Posterior cingulate gyrus (tissue), 11 donors: ENCODE measurements around the gene MIER2.

Experiments
- DNase-seq, 10 donors: peaks; one replicate each; pipeline versions ENCODE4 v3.0.0 to v3.0.0-alpha.2; 2020 to 2021; ENCODE audit warnings: mixed read lengths in 3 of 10
- intact Hi-C: fragments of 100-400 bp; cut with DNase I; formaldehyde crosslinking; loops from one replicate; pipeline ENCODE4 v1.15.1; 2023

Gene MIER2

GRCh38 chr19:380618-381219 is 36.1 kb upstream of the MIER2 start:
- intact Hi-C loops: loop anchor here (5.0 kb wide), 1 partner anchor 127 kb away; the partner anchor contains the start of gene TPGS1
- DNase-seq: peak in 2 of 10 donors; percentile 14 to 54

GRCh38 chr19:379796-380195 is 35.2 kb upstream of the MIER2 start:
- intact Hi-C loops: loop anchor here (5.0 kb wide), 1 partner anchor 128 kb away; the partner anchor contains the start of gene TPGS1
- DNase-seq: peak in 2 of 10 donors; percentile 45 to 63

DNA sequence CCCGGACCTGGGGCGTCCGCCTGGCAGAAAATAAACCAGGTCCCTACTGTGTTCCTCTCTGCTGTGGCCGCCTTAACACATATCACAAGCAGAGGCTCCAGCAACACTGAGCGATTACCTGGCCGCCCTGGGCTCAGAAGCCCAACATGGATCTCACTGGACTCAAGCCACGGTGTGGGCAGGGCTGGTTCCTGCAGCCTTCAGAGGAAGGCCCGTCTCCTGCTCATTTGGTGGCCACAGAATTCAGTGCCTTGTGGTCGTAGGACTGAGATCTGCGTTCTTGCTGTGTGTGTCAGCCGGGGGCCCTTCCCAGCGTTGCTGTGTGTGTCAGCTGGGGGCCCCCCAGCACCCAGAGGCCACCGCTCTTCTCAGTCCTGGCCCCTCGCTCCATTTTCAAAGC is 34.1 kb upstream of the MIER2 start:
- intact Hi-C loops: no loop called here
- DNase-seq: peak in 3 of 10 donors; percentile 64 to 73 (median 67)

GRCh38 chr19:377801-378581 is 33.4 kb upstream of the MIER2 start:
- intact Hi-C loops: no loop called here
- DNase-seq: peak in 3 of 10 donors; percentile 54 to 81 (median 62)

GRCh38 chr19:376111-376470 is 31.5 kb upstream of the MIER2 start:
- DNase-seq: peak in 1 of 10 donors; percentile 25
- intact Hi-C loops: no loop called here

GRCh38 chr19:375395-376110 is 31.0 kb upstream of the MIER2 start:
- intact Hi-C loops: no loop called here
- DNase-seq: peak in 3 of 10 donors; percentile 46 to 62 (median 61)

- intact Hi-C loops: no loop called here
Measured at GRCh38 chr19:374886-375235, 30.3 kb upstream of the MIER2 start.

DNA sequence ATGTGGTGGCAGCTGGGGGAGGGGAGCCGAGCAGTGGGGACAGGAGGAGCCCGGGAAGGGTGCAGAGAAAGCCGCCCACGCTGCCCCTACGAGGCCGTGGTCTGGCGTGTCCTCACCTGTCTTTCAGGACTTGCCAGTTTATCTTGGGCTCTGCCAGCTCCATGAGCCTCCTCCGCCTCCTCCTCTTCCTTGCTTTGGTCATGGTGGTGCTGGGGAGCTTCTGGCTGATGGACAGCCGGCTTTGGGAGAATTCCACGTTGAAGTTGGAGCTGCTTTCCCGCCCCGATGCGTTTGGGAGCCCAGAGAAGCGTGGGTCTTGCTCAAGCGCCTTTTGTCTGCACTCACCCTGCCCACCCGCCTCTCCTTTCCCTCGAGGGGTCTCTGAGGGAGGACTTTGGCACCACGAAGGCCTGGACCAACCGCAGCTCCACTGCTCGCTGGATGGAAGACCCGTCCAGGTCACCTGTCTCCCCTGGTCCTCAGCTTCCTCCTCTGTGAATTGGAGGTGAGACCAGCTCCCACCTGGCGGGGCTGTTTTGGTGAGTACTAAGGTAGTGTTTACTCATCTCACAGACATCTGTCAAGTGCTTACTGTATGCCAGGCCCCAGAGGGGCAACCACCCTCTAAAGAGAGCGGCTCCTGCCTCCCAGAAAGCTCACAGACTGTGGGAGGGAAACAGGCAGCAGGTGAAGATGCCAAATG is 29.7 kb upstream of the MIER2 start:
- DNase-seq: peak in 3 of 10 donors; percentile 78 to 88 (median 80)
- intact Hi-C loops: no loop called here

More at GRCh38 chr19:374886-375235, 30.3 kb upstream of the MIER2 start:
- DNase-seq: peak in 3 of 10 donors; percentile 59 to 72 (median 68)

- intact Hi-C loops: no loop called here
Measured at GRCh38 chr19:373391-374182, 29.0 kb upstream of the MIER2 start.

DNA sequence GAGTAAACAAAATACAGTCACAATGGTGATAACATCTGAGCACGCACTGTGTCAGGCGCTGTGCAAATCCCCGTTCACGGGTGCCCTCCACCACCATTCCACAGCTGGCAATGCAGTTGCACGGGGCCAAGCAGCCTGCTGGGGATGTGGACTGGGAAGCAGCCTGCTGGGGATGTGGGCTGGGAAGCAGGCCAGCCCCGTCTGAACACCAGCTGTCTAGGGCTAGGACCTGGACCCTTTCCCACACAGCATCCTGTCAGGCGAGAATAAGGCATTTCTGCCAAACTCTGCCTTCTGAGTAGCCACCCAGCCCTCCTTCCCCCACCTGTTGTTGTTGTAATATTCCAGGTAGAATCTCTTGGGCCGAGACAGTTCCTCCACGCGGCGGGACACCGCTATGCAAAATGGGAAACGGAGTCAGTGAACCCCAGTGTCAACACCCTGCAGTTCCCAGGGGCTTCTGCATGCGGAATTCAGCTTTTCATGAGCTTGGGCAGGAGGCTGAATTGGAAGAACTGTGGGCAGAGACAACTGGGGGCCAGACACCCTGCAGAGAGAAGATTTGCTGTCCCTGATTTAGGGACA is 27.8 kb upstream of the MIER2 start:
- peak in 6 of 10 donors; percentile 36 to 90 (median 48) for DNase-seq
- intact Hi-C loops: no loop called here

More at GRCh38 chr19:373391-374182, 29.0 kb upstream of the MIER2 start:
- DNase-seq: peak in 2 of 10 donors; percentile 54 to 75

DNA sequence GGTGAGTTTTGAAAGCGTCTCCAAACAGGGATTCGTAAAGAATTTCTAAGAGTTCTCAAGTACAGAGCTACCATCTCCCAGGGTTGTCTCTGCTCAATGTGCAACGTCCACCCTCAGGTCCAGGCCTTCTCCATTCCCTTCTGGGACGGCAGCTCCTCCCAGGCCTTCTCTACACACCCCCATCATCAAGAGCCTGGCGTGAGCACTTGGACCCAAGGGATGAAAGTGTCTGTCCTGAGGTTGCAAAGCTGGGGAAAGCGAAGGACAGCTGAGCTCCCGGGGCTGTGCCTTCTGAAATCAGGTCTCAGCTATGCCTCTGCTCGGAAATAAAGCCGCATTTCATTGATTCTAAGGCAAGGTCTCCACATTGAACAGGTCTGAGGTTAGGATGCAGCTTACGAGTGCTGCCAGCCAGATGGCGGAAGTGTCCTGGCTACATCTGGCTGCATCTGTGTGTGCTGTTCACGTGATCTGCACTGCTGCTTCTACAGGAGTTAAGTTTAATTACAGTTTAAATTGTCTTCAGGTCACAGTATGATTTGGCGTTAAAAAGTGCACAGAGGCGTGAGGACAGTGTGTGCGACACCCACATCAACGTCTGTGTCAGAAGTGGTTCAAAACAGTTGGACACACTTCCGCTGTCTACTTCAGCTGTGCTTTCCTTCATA is 27.0 kb upstream of the MIER2 start:
- DNase-seq: peak in 1 of 10 donors; percentile 74

GRCh38 chr19:370641-371330 is 26.2 kb upstream of the MIER2 start:
- intact Hi-C loops: no loop called here

More for the DNA sequence above, 27.0 kb upstream of the MIER2 start:
- intact Hi-C loops: no loop called here

DNA sequence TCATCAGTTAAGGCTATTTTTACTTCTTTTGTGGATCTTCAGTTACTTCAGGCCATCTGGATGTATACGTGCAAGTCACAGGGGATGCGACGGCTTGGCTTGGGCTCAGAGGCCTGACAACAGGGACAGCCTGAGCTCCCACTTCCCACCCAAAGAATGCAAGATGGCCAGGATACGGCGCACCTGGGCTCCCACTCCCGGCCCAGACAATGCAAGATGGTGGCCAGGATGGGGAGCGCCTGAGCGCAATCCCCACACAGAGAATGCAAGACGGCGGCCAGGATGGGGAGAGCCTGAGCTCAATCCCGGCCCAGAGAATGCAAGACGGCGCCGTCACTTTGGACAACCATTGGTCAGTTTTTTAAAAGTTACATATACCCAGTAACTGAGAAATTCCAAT is 25.3 kb upstream of the MIER2 start:
- intact Hi-C loops: no loop called here
- DNase-seq: peak in 1 of 10 donors; percentile 70

More at GRCh38 chr19:370641-371330, 26.2 kb upstream of the MIER2 start:
- DNase-seq: peak in 1 of 10 donors; percentile 62

DNA sequence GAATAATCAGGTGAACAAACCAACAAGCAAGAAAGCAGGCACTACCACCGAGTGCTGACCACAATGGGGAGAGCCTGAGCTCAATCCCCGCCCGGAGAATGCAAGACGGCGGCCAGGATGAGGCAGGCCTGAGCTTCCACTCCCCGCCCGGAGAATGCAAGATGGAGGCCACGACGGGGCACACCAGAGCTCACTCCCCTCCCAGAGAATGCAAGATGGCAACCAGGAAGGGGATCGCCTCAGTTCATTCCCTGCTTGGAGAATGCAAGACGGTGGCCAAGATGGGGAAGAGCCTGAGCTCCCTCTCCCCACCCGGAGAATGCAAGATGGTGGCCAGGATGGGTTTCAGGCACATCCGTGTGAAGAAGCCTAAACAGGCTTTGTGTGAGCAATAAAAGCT is 24.7 kb upstream of the MIER2 start:
- intact Hi-C loops: no loop called here
- peak in 2 of 10 donors; percentile 22 to 45 for DNase-seq

DNA sequence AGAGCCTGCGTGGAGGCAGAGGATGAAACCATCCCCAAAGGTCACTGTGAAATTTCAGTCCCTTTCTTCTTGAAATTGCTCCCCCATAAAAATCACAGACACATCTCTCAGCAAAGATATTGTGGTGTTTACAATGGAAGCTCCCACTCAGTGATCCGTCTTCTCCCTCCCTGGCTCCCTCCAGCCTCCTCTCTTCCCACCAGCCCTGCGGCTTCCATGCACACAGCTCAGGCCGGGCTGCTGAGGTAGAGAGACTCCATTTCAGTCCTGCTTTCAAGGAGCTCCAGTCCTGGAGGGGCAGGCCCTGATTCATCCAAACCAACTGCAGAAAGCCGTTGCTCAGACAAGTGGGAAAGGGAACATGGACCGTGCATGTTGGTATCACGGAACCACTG is 24.0 kb upstream of the MIER2 start:
- intact Hi-C loops: no loop called here
- peak in 3 of 10 donors; percentile 50 to 83 (median 82) for DNase-seq

DNA sequence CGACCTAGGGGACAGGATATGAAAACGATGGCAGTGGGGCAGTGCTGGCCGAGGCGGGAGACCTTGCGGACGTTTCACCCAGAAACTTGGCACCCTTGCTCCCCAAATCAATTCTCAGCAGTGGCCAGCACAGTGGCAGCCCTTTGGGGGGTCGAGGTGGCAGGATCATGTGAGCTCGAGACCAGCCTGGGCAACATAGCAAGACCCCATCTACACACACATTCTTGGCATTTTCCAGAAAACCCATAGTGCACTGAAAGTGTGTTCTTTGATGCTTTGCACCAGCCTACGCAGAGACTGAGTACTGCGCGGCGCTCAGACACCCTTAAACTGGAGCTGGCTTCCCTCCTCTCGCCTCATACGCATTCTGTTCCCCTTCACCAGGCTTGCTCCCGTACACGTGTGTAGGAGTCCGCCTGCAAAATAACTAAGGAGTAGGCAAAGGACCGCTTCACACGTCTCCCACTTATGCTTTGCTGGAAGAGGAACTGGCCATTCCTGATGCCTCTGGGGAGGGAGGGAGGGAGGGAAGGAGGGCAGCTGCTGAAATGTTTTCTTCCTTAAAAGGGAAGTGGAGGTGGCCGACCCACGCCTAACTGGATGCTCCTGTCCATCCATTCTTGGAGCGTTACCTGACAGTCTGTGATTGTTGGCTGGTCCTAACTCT is 23.5 kb upstream of the MIER2 start:
- peak in 8 of 10 donors; percentile 60 to 94 (median 70) for DNase-seq
- intact Hi-C loops: no loop called here

GRCh38 chr19:367561-367960 is 23.0 kb upstream of the MIER2 start:
- peak in 1 of 10 donors; percentile 39 for DNase-seq
- intact Hi-C loops: no loop called here
